ENCODE results near the gene MYO10. TPM values are rescaled to one million over a fixed set of nuclear protein-coding genes. Genes with fewer than 3 reads are reported as not detected.
"Not testable (repeated sequence)": the region's sequence is repeated elsewhere in the genome, so short reads cannot be mapped to it uniquely, and the experiment has no call there.

MYO10 gene
- total RNA-seq, result 20.0 TPM

DNA sequence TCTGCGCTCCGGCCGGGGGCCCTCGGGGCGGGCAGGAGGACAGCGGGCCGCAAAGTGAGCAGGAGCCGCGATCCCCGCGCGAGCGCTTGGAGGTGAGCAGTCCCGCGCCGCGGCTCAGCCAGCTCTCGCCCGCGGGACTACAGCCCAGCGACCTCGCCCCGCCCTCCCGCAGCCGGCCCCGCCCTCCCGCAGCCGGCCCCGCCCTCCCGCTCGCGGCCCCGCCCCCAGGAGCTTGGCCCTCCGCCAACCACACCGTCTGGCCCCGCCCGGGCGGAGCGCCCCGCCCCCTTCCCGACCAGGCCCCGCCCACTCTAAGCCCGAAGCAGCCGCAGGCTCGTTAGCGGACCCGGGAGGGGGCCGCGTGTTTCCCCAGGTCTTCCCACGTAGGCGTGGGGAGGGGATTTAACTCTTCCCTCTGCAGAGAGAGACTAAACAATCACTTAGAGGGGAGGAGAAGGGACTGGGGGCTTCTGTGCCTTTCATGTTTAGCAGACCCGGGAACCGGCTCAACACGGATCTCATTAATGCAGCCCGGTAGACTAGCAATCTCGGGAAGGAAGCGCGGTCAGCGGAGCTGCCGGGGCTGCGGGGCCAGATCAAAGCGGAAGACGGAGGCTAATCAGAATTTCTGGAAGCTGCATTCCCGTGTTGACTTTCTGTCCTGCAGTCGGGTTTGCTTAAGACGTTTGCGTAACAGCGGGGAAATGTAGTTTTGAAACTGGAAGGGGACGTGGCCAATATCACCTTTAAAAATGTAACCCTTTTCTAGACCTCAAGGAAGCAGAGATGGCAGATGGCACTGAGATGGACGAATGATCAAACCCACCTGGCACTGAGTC, at the start of gene MYO10:
Gene MYO10 (minus strand): TSS at position 139 of the 839 bp plus-strand sequence. CDS start 480 bp downstream, outside the sequence.
- intact Hi-C loops (cut with DNase I), result loop anchor here (2.0 to 5.0 kb wide), 4 partner anchors 49 to 251 kb away; no protein-coding TSS in a partner anchor
- H3K27me3 ChIP-seq, result no peaks in the 10 kb centered on the region
- TF ChIP-seq, protein P1, sequence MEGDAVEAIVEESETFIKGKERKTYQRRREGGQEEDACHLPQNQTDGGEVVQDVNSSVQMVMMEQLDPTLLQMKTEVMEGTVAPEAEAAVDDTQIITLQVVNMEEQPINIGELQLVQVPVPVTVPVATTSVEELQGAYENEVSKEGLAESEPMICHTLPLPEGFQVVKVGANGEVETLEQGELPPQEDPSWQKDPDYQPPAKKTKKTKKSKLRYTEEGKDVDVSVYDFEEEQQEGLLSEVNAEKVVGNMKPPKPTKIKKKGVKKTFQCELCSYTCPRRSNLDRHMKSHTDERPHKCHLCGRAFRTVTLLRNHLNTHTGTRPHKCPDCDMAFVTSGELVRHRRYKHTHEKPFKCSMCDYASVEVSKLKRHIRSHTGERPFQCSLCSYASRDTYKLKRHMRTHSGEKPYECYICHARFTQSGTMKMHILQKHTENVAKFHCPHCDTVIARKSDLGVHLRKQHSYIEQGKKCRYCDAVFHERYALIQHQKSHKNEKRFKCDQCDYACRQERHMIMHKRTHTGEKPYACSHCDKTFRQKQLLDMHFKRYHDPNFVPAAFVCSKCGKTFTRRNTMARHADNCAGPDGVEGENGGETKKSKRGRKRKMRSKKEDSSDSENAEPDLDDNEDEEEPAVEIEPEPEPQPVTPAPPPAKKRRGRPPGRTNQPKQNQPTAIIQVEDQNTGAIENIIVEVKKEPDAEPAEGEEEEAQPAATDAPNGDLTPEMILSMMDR (IDR thresholded peaks at IDR 0.05), result no peak
- H3K36me3 ChIP-seq, result no peaks in the 10 kb centered on the region
- peak within 1 kb of the TSS; percentile 55 to 56 for H3K27ac ChIP-seq
- no peaks in the 10 kb centered on the region for H3K9me3 ChIP-seq
- H3K4me3 ChIP-seq, result peak within 1 kb of the TSS; percentile 56 to 88
- peak in 1 of 2 donors; percentile 79 for DNase-seq (ENCODE audit: low spot score in 2 of 2)
- no peaks in the 10 kb centered on the region for H3K4me1 ChIP-seq

DNA sequence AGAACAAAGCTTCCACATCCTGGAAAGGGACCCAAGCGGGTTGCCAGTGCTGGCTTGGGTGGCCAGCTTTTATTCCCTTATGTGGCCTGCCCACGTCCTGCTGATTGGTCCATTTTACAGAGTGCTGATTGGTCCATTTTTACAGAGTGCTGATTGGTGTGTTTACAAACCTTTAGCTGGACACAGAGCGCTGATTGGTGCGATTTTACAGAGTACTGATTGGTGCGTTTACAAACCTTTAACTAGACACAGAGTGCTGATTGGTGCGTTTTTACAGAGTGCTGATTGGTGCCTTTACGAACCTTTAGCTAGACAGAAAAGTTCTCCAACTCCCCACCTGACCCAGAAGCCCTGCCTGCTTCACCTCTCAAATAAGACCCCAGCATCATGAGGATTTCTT, 49.2 kb upstream of the MYO10 start:
- H3K9me3 ChIP-seq; H3K4me3 ChIP-seq; H3K27me3 ChIP-seq; H3K36me3 ChIP-seq; H3K27ac ChIP-seq; intact Hi-C loops (cut with DNase I); H3K4me1 ChIP-seq; DNase-seq (ENCODE audit: low spot score in 2 of 2): not testable (repeated sequence)

DNA sequence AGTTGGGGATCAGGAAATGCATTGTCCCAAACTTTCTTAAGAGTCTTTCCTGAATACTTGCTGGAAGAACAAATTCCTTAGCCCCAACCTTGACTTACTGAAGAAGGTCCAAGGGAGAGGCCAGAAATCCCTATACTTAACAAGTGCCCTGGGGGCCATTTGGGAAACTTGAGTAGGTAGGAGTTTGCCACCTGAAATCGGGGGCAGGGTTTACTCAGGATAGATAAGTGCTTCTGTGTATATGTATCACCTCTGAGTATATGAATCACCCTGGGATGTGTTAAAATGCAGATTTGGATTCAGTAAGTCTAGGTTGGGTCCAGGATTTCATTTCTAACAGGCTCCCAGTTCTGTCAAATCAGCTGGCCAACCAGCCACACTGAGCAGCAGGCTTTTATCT, 47.9 kb upstream of the MYO10 start:
- H3K4me1 ChIP-seq, result no peaks in the 10 kb centered on the region
- H3K27me3 ChIP-seq, result no peaks in the 10 kb centered on the region
- H3K4me3 ChIP-seq, result no peak overlapping the region
- TF ChIP-seq, protein P1 (IDR thresholded peaks at IDR 0.05), result no peak
- H3K36me3 ChIP-seq, result no peaks in the 10 kb centered on the region
- DNase-seq (ENCODE audit: low spot score in 2 of 2), result no peak
- no peak overlapping the region for H3K27ac ChIP-seq
- no peaks in the 10 kb centered on the region for H3K9me3 ChIP-seq
- intact Hi-C loops (cut with DNase I), result no loop called here

DNA sequence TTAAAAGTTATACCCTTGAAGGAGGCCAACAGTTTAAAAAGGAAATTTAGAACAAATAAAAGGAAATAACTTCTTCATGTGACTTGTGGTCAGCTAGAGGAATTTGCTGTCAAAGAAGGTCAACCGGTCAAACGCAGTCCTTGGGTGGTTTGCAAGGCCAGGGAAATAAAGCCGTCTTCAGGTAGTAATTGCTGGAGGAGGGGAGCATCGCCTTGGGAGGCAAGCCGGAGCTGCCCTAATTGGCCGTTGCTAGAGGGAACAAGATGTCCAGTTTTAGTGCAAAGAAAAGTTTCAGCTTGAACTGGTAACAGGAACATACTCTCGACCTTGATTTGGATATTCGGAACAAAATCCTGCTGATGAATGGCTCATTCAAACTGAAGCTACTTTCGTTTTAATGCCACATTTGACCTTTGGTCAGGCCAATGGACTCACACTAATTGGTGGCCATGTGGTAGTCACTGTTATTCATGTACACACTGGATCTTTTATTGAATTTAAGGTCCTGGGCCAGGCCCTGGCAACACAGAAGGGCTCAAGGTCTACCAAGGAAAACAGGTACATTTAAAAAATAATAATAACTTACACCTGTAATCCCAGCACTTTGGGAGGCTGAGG, 47.0 kb upstream of the MYO10 start:
- DNase-seq (ENCODE audit: low spot score in 2 of 2), result no peak
- Histone ChIP-seq H3K4me1 (no peaks in the 10 kb centered on the region), H3K36me3 (no peaks in the 10 kb centered on the region), H3K9me3 (no peaks in the 10 kb centered on the region), H3K27me3 (no peaks in the 10 kb centered on the region), H3K27ac (no peak overlapping the region), H3K4me3 (no peak overlapping the region)
- TF ChIP-seq, protein P1 (IDR thresholded peaks at IDR 0.05), result no peak
- intact Hi-C loops (cut with DNase I), result no loop called here

DNA sequence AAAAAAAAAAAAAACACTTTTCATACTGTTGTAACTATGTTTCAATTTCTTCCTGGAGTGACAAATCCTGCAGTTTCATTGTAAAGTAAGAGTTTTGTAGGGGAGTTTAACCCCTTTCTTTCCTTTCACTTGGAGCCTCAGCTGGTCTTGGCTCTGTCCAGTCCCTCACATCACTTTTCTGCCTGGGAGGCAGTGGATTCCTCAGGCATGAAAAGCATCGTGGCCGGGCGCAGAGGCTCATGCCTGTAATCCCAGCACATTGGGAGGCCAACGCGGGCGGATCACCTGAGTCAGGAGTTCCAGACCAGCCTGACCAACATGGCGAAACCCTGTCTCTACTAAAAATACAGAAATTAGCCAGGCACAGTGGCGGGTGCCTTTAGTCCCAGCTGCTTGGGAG, 45.6 kb upstream of the MYO10 start:
- Histone ChIP-seq H3K9me3 (no peaks in the 10 kb centered on the region), H3K27me3 (no peaks in the 10 kb centered on the region), H3K36me3 (no peaks in the 10 kb centered on the region), H3K27ac (no peak overlapping the region), H3K4me3 (no peak overlapping the region), H3K4me1 (no peaks in the 10 kb centered on the region)
- TF ChIP-seq, protein P1 (IDR thresholded peaks at IDR 0.05), result no peak
- DNase-seq (ENCODE audit: low spot score in 2 of 2), result no peak
- intact Hi-C loops (cut with DNase I), result no loop called here

DNA sequence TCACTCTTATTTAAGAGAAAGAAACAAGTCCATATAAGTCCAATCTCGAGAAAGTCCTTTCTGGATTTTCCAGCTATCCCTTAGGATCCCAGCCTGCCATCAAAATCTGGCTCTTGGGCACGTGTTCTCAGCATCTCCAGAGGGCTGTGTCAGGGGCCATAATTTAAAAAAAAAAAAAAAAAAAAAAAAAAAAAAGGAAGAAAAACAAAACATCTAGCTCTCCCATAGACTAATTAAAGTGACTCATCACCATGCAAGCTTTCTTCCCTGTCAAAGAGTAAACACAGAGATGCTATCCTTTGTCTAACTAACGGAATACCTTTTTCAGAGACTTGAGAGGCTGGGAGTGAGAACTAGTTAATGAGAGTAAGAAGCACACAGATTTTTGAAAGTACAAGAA, 44.9 kb upstream of the MYO10 start:
- DNase-seq (ENCODE audit: low spot score in 2 of 2), result no peak
- H3K4me1 ChIP-seq, result no peaks in the 10 kb centered on the region
- H3K4me3 ChIP-seq, result no peak overlapping the region
- TF ChIP-seq, protein P1 (IDR thresholded peaks at IDR 0.05), result no peak
- H3K27ac ChIP-seq, result no peak overlapping the region
- H3K36me3 ChIP-seq, result no peaks in the 10 kb centered on the region
- intact Hi-C loops (cut with DNase I), result no loop called here
- H3K27me3 ChIP-seq, result no peaks in the 10 kb centered on the region
- H3K9me3 ChIP-seq, result no peaks in the 10 kb centered on the region
